K562 (cell line): ENCODE results near the gene RPS27. TPM values are rescaled to one million over a fixed set of nuclear protein-coding genes. Genes with fewer than 3 reads are reported as not detected.

ENCODE experiments used
- ARID1B ChIP-seq: fragments of 450-650 bp; IDR thresholded peaks from 2 replicates; pipeline ENCODE4 v1.6.1; 2016; ENCODE audit warnings: antibody characterized with exemption, mild to moderate bottlenecking, inconsistent platforms
- C11orf30 ChIP-seq: fragments of 450-650 bp; IDR thresholded peaks from 2 replicates; pipeline ENCODE4 v1.6.1; 2016; ENCODE audit warnings: low read depth, mild to moderate bottlenecking
- COPS2 ChIP-seq: fragments of 450-650 bp; conservative IDR thresholded peaks from 2 replicates; pipeline ENCODE4 v1.6.1; 2016; ENCODE audit warnings: mild to moderate bottlenecking, moderate library complexity
- DPF2 ChIP-seq: fragments of 450-650 bp; IDR thresholded peaks from 2 replicates; pipeline ENCODE4 v1.6.1; 2016
- E2F1 ChIP-seq: sonication (generic); formaldehyde crosslinking; IDR thresholded peaks from 2 replicates; pipeline ENCODE4 v1.8.1; 2023; ENCODE audit warnings: mild to moderate bottlenecking, missing genetic modification reagents, moderate library complexity
- EP300 ChIP-seq: IDR thresholded peaks from 2 replicates; pipeline ENCODE4 v1.6.1; 2012; ENCODE audit warnings: low read length, improper control_type of control experiment
- HBP1 ChIP-seq: fragments of 450-650 bp; formaldehyde crosslinking; IDR thresholded peaks from 2 replicates; pipeline ENCODE4 v1.4.0; 2022; ENCODE audit warnings: missing genetic modification characterization
- HLTF ChIP-seq: fragments of 450-650 bp; IDR thresholded peaks from 2 replicates; pipeline ENCODE4 v1.6.1; 2016
- MNT ChIP-seq, 2 experiments: fragments of 450-650 bp; conservative IDR thresholded peaks; 2 replicates each; pipeline ENCODE4 v1.6.1; 2017; ENCODE audit warnings: mild to moderate bottlenecking in 2 of 2, moderate library complexity in 2 of 2
- NKRF ChIP-seq: fragments of 450-650 bp; IDR thresholded peaks from 2 replicates; pipeline ENCODE4 v1.6.1; 2016; ENCODE audit warnings: borderline replicate concordance
- PHF8 ChIP-seq: fragments of 200-600 bp; sonication (generic); IDR thresholded peaks from 2 replicates; pipeline ENCODE4 v1.6.1; 2012; ENCODE audit warnings: mixed run types, mild to moderate bottlenecking, inconsistent platforms, low read length, moderate library complexity, borderline replicate concordance
- POLR2H ChIP-seq: IDR thresholded peaks from 2 replicates; pipeline ENCODE4 v1.6.1; 2016; ENCODE audit warnings: missing genetic modification characterization, low read depth, mild to moderate bottlenecking, control low read depth, missing compliant biosample characterization, moderate library complexity
- TAF1 ChIP-seq: IDR thresholded peaks from 2 replicates; pipeline ENCODE4 v1.6.1; 2011; ENCODE audit warnings: mild to moderate bottlenecking, low read length, moderate library complexity; ENCODE audit not compliant: insufficient read depth, control insufficient read depth, severe bottlenecking; ENCODE audit errors: extremely low read depth
- THAP7 ChIP-seq: fragments of 250-450 bp; sonication (Bioruptor Pico); IDR thresholded peaks from 2 replicates; pipeline ENCODE4 v1.5.0; 2021
- VEZF1 ChIP-seq: fragments of 200-800 bp; sonication (Bioruptor generic); IDR thresholded peaks from 2 replicates; pipeline ENCODE4 v1.6.1; 2017; ENCODE audit warnings: missing genetic modification characterization, missing compliant biosample characterization
- ZNF280B ChIP-seq: fragments of 250-450 bp; sonication (Bioruptor Pico); IDR thresholded peaks from 2 replicates; pipeline ENCODE4 v1.5.1; 2021; ENCODE audit warnings: mild to moderate bottlenecking
- polyA plus RNA-seq, 8 experiments: library from polyadenylated mRNA; depleted of rRNA in 4 of 8; stranded (reverse) in 5 of 8; unstranded in 3 of 8; fragments of >200 nt; fragmentation: Nextera tagmentation in 2 of 8; fragmentation: Illumina TruSeq in 1 of 8; extraction: Ambion mirVana in 2 of 8; extraction: Trizol in 1 of 8; gene quantifications; 2 replicates each; pipeline versions ENCODE4 v1.2.1 to v1.2.3, GENCODE V29; 2011 to 2014; ENCODE audit warnings: inconsistent platforms in 1 of 8, missing spikeins in 1 of 8
- total RNA-seq, 7 experiments: library from RNA; depleted of rRNA in 6 of 7; stranded (reverse); fragments of >200 nt in 6 of 7; fragmentation: Illumina TruSeq in 2 of 7; extraction: Trizol in 2 of 7; gene quantifications; 2 replicates each; pipeline versions ENCODE4 v1.2.1 to v1.2.3, GENCODE V29; 2011 to 2021; ENCODE audit warnings: low replicate concordance in 1 of 7

The RPS27 gene
- total and polyA plus RNA-seq, 9 of the 15 experiments (the other 6 are each of a cell fraction or from before 2014, with no cell fraction given), result 2,091 to 9,377 (median 6,706) TPM

GRCh38 chr1:153985941-153986761 is 4.4 kb upstream of the RPS27 start, which contains the start of gene RAB13 (continued):
- TF ChIP-seq HBP1, result 0 out of 2 replicates have a peak, but pooled peaks have one; percentile 6
- TF ChIP-seq ARID1B, result 0 out of 2 replicates have a peak, but pooled peaks have one; percentile 11
- no peak for TF ChIP-seq COPS2
- no peak for TF ChIP-seq THAP7 (CRISPR knock-in tag)
- peak; percentile 43; the same call in 1 of the 2 replicates for TF ChIP-seq PHF8
- TF ChIP-seq E2F1 (CRISPR knock-in tag), result no peak
- TF ChIP-seq VEZF1 (CRISPR knock-in tag), result peak; percentile 23; the same call in 1 of the 2 replicates
- TF ChIP-seq C11orf30, result no peak
- peak; percentile 34 for TF ChIP-seq TAF1
- no peak for TF ChIP-seq DPF2
- no peak for TF ChIP-seq ZNF280B (CRISPR knock-in tag)
- TF ChIP-seq POLR2H (tag), result 0 out of 2 replicates have a peak, but pooled peaks have one; percentile 20
- no peak for TF ChIP-seq MNT (conservative IDR thresholded peaks at IDR 0.05)
- 0 out of 2 replicates have a peak, but pooled peaks have one; percentile 8 for TF ChIP-seq EP300
- TF ChIP-seq HLTF, result no peak; the same call in 1 of the 2 replicates
- peak; percentile 9; the same call in 1 of the 2 replicates for TF ChIP-seq NKRF
